Measurements from ENCODE around the gene FNBP1.

Gene FNBP1

GRCh38 chr9:129854588-129855110, 188.3 kb downstream of the FNBP1 start:
- no peak for DNase-seq

- no peak for DNase-seq
Observed at GRCh38 chr9:129853614-129854013, 189.4 kb downstream of the FNBP1 start.

GRCh38 chr9:129852579-129852978, 190.4 kb downstream of the FNBP1 start:
- no peak for DNase-seq

GRCh38 chr9:129851821-129852220, 191.2 kb downstream of the FNBP1 start:
- no peak for DNase-seq

GRCh38 chr9:129850821-129851550, 192.0 kb downstream of the FNBP1 start:
- DNase-seq, result no peak

GRCh38 chr9:129849901-129850300, 193.1 kb downstream of the FNBP1 start:
- no peak for DNase-seq

- no peak for DNase-seq
Observed at GRCh38 chr9:129848712-129849441, 194.1 kb downstream of the FNBP1 start.

GRCh38 chr9:129845373-129845772, 197.6 kb downstream of the FNBP1 start:
- DNase-seq, result no peak

- DNase-seq, result no peak
Observed at GRCh38 chr9:129841071-129841470, 201.9 kb downstream of the FNBP1 start.

GRCh38 chr9:129840034-129840433, 203.0 kb downstream of the FNBP1 start:
- no peak for DNase-seq

- no peak for DNase-seq
Observed at GRCh38 chr9:129839324-129840023, 203.5 kb downstream of the FNBP1 start.

- no peak for DNase-seq
Observed at GRCh38 chr9:129838707-129839259, 204.2 kb downstream of the FNBP1 start.
